ENCODE results near the gene ATP2A2. TPM values are rescaled to one million over a fixed set of nuclear protein-coding genes. Genes with fewer than 3 reads are reported as not detected.

ATP2A2 gene
- total RNA-seq (2022) = 388 and 437 TPM in 2 replicates
- Bru-seq, nascent RNA = percentile 98 among the genes with signal in this experiment
- percentile 98 among the genes with signal in this experiment for BruChase-seq, experiment 1, labeled RNA remaining after a 6-hour chase
- percentile 97 among the genes with signal in this experiment for BruChase-seq, experiment 2, labeled RNA remaining after a 2-hour chase
- long read RNA-seq, full-length matches to known transcripts = 1 of 38 reads
- long read RNA-seq, partial matches to known transcripts = 17 of 38 reads
- long read RNA-seq, other reads (novel, unspliced or antisense) = 20 of 38 reads

GRCh38 chr12:110280779-110281548 is at the start of gene ATP2A2:
ATP2A2 (plus strand) TSS chr12:110281247; CDS start chr12:110281790, 543 bp downstream.
- Mint-ChIP-seq H3K36me3 (ENCODE audit: insufficient read depth, unreplicated experiment) (peaks cover 64% of the 10 kb centered on the region), H3K9me3 (ENCODE audit: low read depth, unreplicated experiment) (no peaks in the 10 kb centered on the region), H3K27ac (ENCODE audit: unreplicated experiment) (peak within 1 kb of the TSS; percentile 88), H3K27me3 (ENCODE audit: unreplicated experiment) (no peaks in the 10 kb centered on the region), H3K4me3 (ENCODE audit: low read depth, unreplicated experiment) (peak within 1 kb of the TSS; percentile 90), H3K4me1 (ENCODE audit: low read depth, unreplicated experiment) (peaks cover 24% of the 10 kb centered on the region)
- TF ChIP-seq CTCF (IDR thresholded peaks at IDR 0.05; ENCODE audit: unreplicated experiment) = no peak
- intact Hi-C loops (cut with micrococcal nuclease; ENCODE audit: unreplicated experiment) = loop anchor here (2.0 kb wide), 1 partner anchor 32 kb away; no protein-coding TSS in a partner anchor
- peak; percentile 95 for DNase-seq
- CTCF ChIA-PET = interaction anchor here (0.6 to 2.1 kb wide), 7 partner anchors 11 to 1360 kb away, joined by 3 to 9 read pairs (median 5); no protein-coding TSS in a partner anchor
- TSS peak; percentile 74 for BruUV-seq (replicated peaks)

GRCh38 chr12:110233212-110233903 is 47.7 kb upstream of the ATP2A2 start:
- Mint-ChIP-seq H3K36me3 (ENCODE audit: insufficient read depth, unreplicated experiment) (no peaks in the 10 kb centered on the region), H3K4me1 (ENCODE audit: low read depth, unreplicated experiment) (peaks cover 21% of the 10 kb centered on the region), H3K9me3 (ENCODE audit: low read depth, unreplicated experiment) (no peaks in the 10 kb centered on the region), H3K27ac (ENCODE audit: unreplicated experiment) (no peak overlapping the region), H3K27me3 (ENCODE audit: unreplicated experiment) (no peaks in the 10 kb centered on the region), H3K4me3 (ENCODE audit: low read depth, unreplicated experiment) (no peak overlapping the region)
- no peak for DNase-seq
- CTCF ChIA-PET = interaction anchor here (1.3 kb wide), 1 partner anchor 14 kb away, joined by 4 read pairs; no protein-coding TSS in a partner anchor
- intact Hi-C loops (cut with micrococcal nuclease; ENCODE audit: unreplicated experiment) = no loop called here
- BruUV-seq (replicated peaks) = no TSS peak
- TF ChIP-seq CTCF (IDR thresholded peaks at IDR 0.05; ENCODE audit: unreplicated experiment) = no peak

GRCh38 chr12:110234331-110234751 is 46.7 kb upstream of the ATP2A2 start:
- CTCF ChIA-PET = no interaction called here
- TF ChIP-seq CTCF (IDR thresholded peaks at IDR 0.05; ENCODE audit: unreplicated experiment) = no peak
- Mint-ChIP-seq H3K9me3 (ENCODE audit: low read depth, unreplicated experiment) (no peaks in the 10 kb centered on the region), H3K4me1 (ENCODE audit: low read depth, unreplicated experiment) (peaks cover 21% of the 10 kb centered on the region), H3K27ac (ENCODE audit: unreplicated experiment) (no peak overlapping the region), H3K36me3 (ENCODE audit: insufficient read depth, unreplicated experiment) (no peaks in the 10 kb centered on the region), H3K4me3 (ENCODE audit: low read depth, unreplicated experiment) (no peak overlapping the region), H3K27me3 (ENCODE audit: unreplicated experiment) (no peaks in the 10 kb centered on the region)
- no peak for DNase-seq
- BruUV-seq (replicated peaks) = no TSS peak
- intact Hi-C loops (cut with micrococcal nuclease; ENCODE audit: unreplicated experiment) = no loop called here

- Mint-ChIP-seq H3K4me1 (ENCODE audit: low read depth, unreplicated experiment) (peaks cover 22% of the 10 kb centered on the region), H3K27ac (ENCODE audit: unreplicated experiment) (no peak overlapping the region), H3K27me3 (ENCODE audit: unreplicated experiment) (no peaks in the 10 kb centered on the region), H3K36me3 (ENCODE audit: insufficient read depth, unreplicated experiment) (no peaks in the 10 kb centered on the region), H3K9me3 (ENCODE audit: low read depth, unreplicated experiment) (no peaks in the 10 kb centered on the region), H3K4me3 (ENCODE audit: low read depth, unreplicated experiment) (no peak overlapping the region)
- intact Hi-C loops (cut with micrococcal nuclease; ENCODE audit: unreplicated experiment) = no loop called here
- TF ChIP-seq CTCF (IDR thresholded peaks at IDR 0.05; ENCODE audit: unreplicated experiment) = no peak
- CTCF ChIA-PET = no interaction called here
- DNase-seq = no peak
- BruUV-seq (replicated peaks) = no TSS peak
Observed at GRCh38 chr12:110234755-110235154, 46.3 kb upstream of the ATP2A2 start.

Measured in Calu3 (cell line).